ENCODE data around the gene RGS6. TPM values are rescaled to one million over a fixed set of nuclear protein-coding genes. Genes with fewer than 3 reads are reported as not detected.

Gene RGS6
- total RNA-seq, 1 donor from 2014 or later, result not detected

DNA sequence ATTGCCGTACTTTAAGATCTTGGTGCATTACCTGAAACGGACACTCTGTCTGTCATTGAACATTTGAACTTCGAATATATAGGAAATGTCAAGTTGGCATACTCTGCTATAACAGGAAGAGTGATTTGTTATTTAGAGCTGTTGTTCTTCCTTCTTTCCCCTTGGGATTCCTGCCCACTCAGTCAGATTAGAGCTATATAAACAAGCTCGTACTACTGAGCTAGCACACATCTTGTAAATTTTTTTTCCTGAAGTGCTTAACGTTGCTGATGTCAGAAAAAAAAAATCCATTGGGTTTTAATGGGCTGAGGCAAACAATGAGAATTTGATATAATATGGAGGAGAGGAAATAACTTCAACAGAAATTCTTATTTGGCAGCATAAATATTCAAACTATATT lies 26.8 kb downstream of the RGS6 start:
- Histone ChIP-seq H3K36me3 (ENCODE audit: control insufficient read depth, insufficient read depth, low read length) (no peaks in the 10 kb centered on the region), H3K27me3 (ENCODE audit: control insufficient read depth, insufficient read depth, low read length) (no peaks in the 10 kb centered on the region)
- DNase-seq (ENCODE audit: low read depth), result no peak

GRCh38 chr14:71960494-71961353 lies 28.5 kb downstream of the RGS6 start:
- Histone ChIP-seq H3K4me3 (ENCODE audit: low read depth, low read length) (no peak overlapping the region), H3K27me3 (ENCODE audit: control insufficient read depth, insufficient read depth, low read length) (no peaks in the 10 kb centered on the region), H3K36me3 (ENCODE audit: control insufficient read depth, insufficient read depth, low read length) (no peaks in the 10 kb centered on the region)
- no peak for DNase-seq (ENCODE audit: low read depth)
- no peak for TF ChIP-seq CTCF (IDR thresholded peaks at IDR 0.05; ENCODE audit: insufficient read depth, low read length, poor library complexity, severe bottlenecking)

More for the DNA sequence above, 26.8 kb downstream of the RGS6 start:
- H3K4me3 ChIP-seq (ENCODE audit: low read depth, low read length), result no peak overlapping the region
- no peak for TF ChIP-seq CTCF (IDR thresholded peaks at IDR 0.05; ENCODE audit: insufficient read depth, low read length, poor library complexity, severe bottlenecking)

- no peak overlapping the region for H3K4me3 ChIP-seq (ENCODE audit: low read depth, low read length)
- no peak for TF ChIP-seq CTCF (IDR thresholded peaks at IDR 0.05; ENCODE audit: insufficient read depth, low read length, poor library complexity, severe bottlenecking)
- DNase-seq (ENCODE audit: low read depth), result no peak
- no peaks in the 10 kb centered on the region for H3K36me3 ChIP-seq (ENCODE audit: control insufficient read depth, insufficient read depth, low read length)
- H3K27me3 ChIP-seq (ENCODE audit: control insufficient read depth, insufficient read depth, low read length), result no peaks in the 10 kb centered on the region
These were observed 29.7 kb downstream of the RGS6 start for GRCh38 chr14:71961972-71962371.

DNA sequence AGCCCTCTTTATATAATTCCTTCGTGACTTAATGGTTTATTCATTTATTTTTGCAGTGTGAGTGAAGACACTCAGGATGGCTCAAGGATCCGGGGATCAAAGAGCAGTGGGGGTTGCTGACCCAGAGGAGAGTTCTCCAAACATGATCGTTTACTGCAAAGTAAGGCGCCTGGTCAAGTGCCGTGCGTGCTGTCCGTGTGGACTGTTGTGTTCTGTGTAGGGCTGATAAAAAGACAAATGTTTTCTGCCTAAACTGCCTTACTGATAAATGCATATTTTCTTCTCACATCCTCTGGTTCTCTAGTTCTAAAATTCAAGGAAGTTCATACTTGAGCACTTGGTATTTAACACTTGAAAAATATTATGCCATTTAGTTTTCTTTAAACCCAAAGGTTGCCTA lies 32.5 kb downstream of the RGS6 start:
- no peak overlapping the region for H3K4me3 ChIP-seq (ENCODE audit: low read depth, low read length)
- TF ChIP-seq CTCF (IDR thresholded peaks at IDR 0.05; ENCODE audit: insufficient read depth, low read length, poor library complexity, severe bottlenecking), result no peak
- no peaks in the 10 kb centered on the region for H3K36me3 ChIP-seq (ENCODE audit: control insufficient read depth, insufficient read depth, low read length)
- no peaks in the 10 kb centered on the region for H3K27me3 ChIP-seq (ENCODE audit: control insufficient read depth, insufficient read depth, low read length)
- no peak for DNase-seq (ENCODE audit: low read depth)

DNA sequence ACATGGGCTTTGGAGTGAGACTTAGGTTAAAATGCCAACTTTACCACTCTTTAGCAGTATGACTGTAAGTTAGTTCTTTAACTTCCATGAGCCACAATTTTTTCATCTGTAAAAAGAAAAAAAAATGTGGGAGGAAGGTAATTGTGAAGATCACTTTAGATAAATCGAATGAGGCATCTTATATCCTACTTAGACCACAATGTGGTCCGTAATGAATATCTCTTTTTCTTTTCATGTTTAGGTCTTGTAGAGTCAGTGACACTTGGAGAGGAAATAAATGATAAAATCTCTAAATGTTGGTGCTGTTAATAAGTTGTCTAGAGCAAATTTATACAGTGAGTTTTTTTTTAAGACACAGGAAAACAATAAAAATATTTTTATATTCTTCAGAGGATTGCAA lies 34.3 kb downstream of the RGS6 start:
- Histone ChIP-seq H3K27me3 (ENCODE audit: control insufficient read depth, insufficient read depth, low read length) (no peaks in the 10 kb centered on the region), H3K4me3 (ENCODE audit: low read depth, low read length) (no peak overlapping the region), H3K36me3 (ENCODE audit: control insufficient read depth, insufficient read depth, low read length) (no peaks in the 10 kb centered on the region)
- TF ChIP-seq CTCF (IDR thresholded peaks at IDR 0.05; ENCODE audit: insufficient read depth, low read length, poor library complexity, severe bottlenecking), result no peak
- no peak for DNase-seq (ENCODE audit: low read depth)

- TF ChIP-seq CTCF (IDR thresholded peaks at IDR 0.05; ENCODE audit: insufficient read depth, low read length, poor library complexity, severe bottlenecking), result no peak
- H3K4me3 ChIP-seq (ENCODE audit: low read depth, low read length), result no peak overlapping the region
- H3K36me3 ChIP-seq (ENCODE audit: control insufficient read depth, insufficient read depth, low read length), result no peaks in the 10 kb centered on the region
- no peaks in the 10 kb centered on the region for H3K27me3 ChIP-seq (ENCODE audit: control insufficient read depth, insufficient read depth, low read length)
- DNase-seq (ENCODE audit: low read depth), result no peak
These were observed 35.5 kb downstream of the RGS6 start for GRCh38 chr14:71967704-71968103.
